Thyroid gland (tissue), 4 donors: ENCODE data around the gene NME8.

Experiments used
- POLR2A ChIP-seq, 2 donors: fragments of 450-650 bp; IDR thresholded peaks; one replicate each; pipeline ENCODE4 v1.6.1; 2017; ENCODE audit warnings: antibody characterized with exemption in 2 of 2, mild to moderate bottlenecking in 2 of 2, moderate library complexity in 1 of 2
- TF ChIP-seq, protein P1 (sequence below), 6 experiments: fragments of 200-600 bp in 3 of 6; fragments of 450-650 bp in 3 of 6; sonication (generic) in 3 of 6; IDR thresholded peaks; one replicate each; pipeline ENCODE4 v1.5.1; 2016 to 2019; ENCODE audit warnings: antibody characterized with exemption in 6 of 6, mild to moderate bottlenecking in 2 of 6, inconsistent platforms in 1 of 6, moderate library complexity in 1 of 6

DNA sequence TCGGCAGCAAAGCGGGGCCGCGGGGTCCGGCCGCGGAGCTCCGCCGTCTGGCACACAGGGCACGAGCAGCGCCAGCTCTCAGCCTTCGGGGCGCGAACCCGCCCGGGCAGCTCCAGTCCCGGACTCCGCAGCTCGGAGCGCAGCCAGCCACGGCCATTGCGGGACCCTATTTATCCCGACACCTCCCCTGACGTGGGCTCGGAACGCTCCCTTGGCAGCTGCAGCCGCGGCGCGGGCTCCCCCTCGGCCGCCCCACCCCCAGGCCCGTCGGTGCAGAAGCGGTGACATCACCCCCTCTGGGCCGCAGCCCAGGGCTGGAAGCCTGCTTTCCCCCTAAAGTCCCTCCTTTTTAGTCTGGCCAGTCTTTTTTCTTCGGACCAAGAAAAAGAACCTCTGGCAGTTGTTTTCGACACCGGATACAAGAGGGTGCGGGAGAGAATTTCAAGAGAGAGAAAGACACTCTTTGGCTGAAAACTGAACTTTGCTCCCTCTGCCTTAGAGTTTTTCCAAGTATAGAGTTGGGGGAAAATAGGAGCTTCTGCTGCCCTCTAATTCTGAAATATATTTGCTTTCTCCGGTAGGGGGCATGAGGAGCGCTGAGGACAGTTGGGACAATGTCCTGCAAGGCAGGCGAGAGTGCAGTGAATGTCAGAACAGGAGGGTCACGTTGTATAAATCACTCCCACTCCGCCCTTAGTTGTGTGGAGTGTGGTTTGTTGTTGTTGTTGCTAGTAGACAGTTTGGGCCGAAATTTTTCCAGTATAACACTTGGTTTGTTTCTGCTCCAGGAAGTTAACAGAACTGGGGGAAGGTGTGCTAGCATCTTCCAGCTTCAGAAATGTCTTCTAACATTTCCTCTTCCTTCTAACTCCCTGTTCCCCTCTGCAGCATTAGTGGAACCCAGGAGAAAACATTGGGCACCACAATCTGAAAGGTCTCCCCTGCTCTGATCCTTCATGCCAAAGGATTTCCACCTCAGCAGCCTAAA lies 68.6 kb downstream of the NME8 start, which contains the start of gene SFRP4:
- TF ChIP-seq, protein P1, sequence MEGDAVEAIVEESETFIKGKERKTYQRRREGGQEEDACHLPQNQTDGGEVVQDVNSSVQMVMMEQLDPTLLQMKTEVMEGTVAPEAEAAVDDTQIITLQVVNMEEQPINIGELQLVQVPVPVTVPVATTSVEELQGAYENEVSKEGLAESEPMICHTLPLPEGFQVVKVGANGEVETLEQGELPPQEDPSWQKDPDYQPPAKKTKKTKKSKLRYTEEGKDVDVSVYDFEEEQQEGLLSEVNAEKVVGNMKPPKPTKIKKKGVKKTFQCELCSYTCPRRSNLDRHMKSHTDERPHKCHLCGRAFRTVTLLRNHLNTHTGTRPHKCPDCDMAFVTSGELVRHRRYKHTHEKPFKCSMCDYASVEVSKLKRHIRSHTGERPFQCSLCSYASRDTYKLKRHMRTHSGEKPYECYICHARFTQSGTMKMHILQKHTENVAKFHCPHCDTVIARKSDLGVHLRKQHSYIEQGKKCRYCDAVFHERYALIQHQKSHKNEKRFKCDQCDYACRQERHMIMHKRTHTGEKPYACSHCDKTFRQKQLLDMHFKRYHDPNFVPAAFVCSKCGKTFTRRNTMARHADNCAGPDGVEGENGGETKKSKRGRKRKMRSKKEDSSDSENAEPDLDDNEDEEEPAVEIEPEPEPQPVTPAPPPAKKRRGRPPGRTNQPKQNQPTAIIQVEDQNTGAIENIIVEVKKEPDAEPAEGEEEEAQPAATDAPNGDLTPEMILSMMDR (IDR thresholded peaks at IDR 0.05), result peak in 5 of 6 experiments; percentile 32 to 77 (median 75)
- TF ChIP-seq POLR2A (IDR thresholded peaks at IDR 0.05), result peak in 1 of 2 donors; percentile 38
